ENCODE measurements around the gene SPATA45.

The SPATA45 gene

DNA sequence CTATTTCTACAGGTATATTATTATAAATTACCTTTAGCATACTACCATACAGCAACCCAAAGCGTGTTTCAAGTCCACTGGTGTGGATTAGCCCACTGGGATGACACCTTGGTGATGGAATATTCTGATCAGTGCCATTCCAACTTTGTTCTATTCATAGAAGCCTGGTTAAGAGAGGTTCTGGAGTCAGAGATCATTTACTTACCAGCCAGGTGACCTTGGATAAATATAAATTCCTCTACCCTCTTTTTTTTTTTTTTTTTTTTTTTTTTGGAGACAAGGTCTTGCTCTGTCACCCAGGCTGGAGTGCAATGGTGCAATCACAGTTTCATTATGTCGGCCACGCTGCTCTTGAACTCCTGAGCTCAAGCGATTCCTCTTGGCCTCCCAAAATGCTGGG, at the start of gene SPATA45:
SPATA45 (minus strand) TSS at position 101 of the 400 bp plus-strand sequence. CDS start 11,500 bp downstream, outside the sequence.
- no peak within 1 kb of the TSS for H3K27ac ChIP-seq (ENCODE audit: low read depth, low read length, poor library complexity, severe bottlenecking)
- no peaks in the 10 kb centered on the region for H3K9me2 ChIP-seq (ENCODE audit: low read depth, low read length)
- no peaks in the 10 kb centered on the region for H3K27me3 ChIP-seq (ENCODE audit: insufficient read depth, low read length)
- no peak within 1 kb of the TSS for H3K4me3 ChIP-seq (ENCODE audit: low read depth, low read length, poor library complexity, severe bottlenecking)
- no peaks in the 10 kb centered on the region for H3K9me3 ChIP-seq (ENCODE audit: low read length)
- TF ChIP-seq EZH2 (IDR thresholded peaks at IDR 0.05; ENCODE audit: borderline replicate concordance, low read length): no peak
- TF ChIP-seq, protein P1, sequence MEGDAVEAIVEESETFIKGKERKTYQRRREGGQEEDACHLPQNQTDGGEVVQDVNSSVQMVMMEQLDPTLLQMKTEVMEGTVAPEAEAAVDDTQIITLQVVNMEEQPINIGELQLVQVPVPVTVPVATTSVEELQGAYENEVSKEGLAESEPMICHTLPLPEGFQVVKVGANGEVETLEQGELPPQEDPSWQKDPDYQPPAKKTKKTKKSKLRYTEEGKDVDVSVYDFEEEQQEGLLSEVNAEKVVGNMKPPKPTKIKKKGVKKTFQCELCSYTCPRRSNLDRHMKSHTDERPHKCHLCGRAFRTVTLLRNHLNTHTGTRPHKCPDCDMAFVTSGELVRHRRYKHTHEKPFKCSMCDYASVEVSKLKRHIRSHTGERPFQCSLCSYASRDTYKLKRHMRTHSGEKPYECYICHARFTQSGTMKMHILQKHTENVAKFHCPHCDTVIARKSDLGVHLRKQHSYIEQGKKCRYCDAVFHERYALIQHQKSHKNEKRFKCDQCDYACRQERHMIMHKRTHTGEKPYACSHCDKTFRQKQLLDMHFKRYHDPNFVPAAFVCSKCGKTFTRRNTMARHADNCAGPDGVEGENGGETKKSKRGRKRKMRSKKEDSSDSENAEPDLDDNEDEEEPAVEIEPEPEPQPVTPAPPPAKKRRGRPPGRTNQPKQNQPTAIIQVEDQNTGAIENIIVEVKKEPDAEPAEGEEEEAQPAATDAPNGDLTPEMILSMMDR (IDR thresholded peaks at IDR 0.05; ENCODE audit: low read length): no peak
- no peaks in the 10 kb centered on the region for H3K4me1 ChIP-seq (ENCODE audit: insufficient read depth, low read length, severe bottlenecking)
- no peaks in the 10 kb centered on the region for H4K20me1 ChIP-seq (ENCODE audit: insufficient read depth, low read length)
- H3F3A ChIP-seq (ENCODE audit: insufficient read depth, low read length): no peaks in the 10 kb centered on the region
- H3K79me2 ChIP-seq (ENCODE audit: insufficient read depth, low read length): no peaks in the 10 kb centered on the region
- H3K9ac ChIP-seq (ENCODE audit: low read length): no peak within 1 kb of the TSS
- H3K36me3 ChIP-seq (ENCODE audit: insufficient read depth, low read length): peaks cover 4% of the 10 kb centered on the region; the same call in 1 of the 2 replicates
- no peak within 1 kb of the TSS for H3K4me2 ChIP-seq (ENCODE audit: low read length)
- no peak within 1 kb of the TSS for H2AFZ ChIP-seq (ENCODE audit: low read length)

DNA sequence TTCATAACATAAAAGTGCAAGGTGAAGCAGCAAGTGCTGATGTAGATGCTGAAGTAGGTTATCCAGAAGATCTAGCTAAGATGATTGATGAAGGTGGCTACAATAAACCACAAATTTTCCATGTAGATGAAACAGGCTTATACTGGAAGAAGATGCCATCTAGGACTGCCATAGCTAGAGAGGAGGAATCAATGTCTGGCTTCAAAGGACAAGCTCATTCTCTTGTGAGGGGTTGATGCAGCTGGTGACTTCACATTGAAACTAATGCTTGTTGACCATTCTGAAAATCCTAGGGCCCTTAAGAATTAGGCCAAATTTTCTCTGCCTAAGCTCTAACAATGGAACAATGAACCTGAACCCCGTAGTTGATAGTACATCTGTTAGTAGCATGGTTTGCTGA, 44.7 kb upstream of the SPATA45 start:
- Histone ChIP-seq H3K4me1 (ENCODE audit: insufficient read depth, low read length, severe bottlenecking) (no peaks in the 10 kb centered on the region), H3K79me2 (ENCODE audit: insufficient read depth, low read length) (no peaks in the 10 kb centered on the region), H3K9ac (ENCODE audit: low read length) (no peak overlapping the region), H3F3A (ENCODE audit: insufficient read depth, low read length) (no peaks in the 10 kb centered on the region), H3K4me3 (ENCODE audit: low read depth, low read length, poor library complexity, severe bottlenecking) (no peak overlapping the region), H3K9me2 (ENCODE audit: low read depth, low read length) (no peaks in the 10 kb centered on the region), H3K27me3 (ENCODE audit: insufficient read depth, low read length) (no peaks in the 10 kb centered on the region), H3K36me3 (ENCODE audit: insufficient read depth, low read length) (peaks cover 90% of the 10 kb centered on the region), H3K9me3 (ENCODE audit: low read length) (no peaks in the 10 kb centered on the region), H4K20me1 (ENCODE audit: insufficient read depth, low read length) (no peaks in the 10 kb centered on the region), H2AFZ (ENCODE audit: low read length) (no peak overlapping the region), H3K4me2 (ENCODE audit: low read length) (no peak overlapping the region), H3K27ac (ENCODE audit: low read depth, low read length, poor library complexity, severe bottlenecking) (no peak overlapping the region)
- TF ChIP-seq EZH2 (IDR thresholded peaks at IDR 0.05; ENCODE audit: borderline replicate concordance, low read length): no peak
- TF ChIP-seq, protein P1 (IDR thresholded peaks at IDR 0.05; ENCODE audit: low read length): no peak

DNA sequence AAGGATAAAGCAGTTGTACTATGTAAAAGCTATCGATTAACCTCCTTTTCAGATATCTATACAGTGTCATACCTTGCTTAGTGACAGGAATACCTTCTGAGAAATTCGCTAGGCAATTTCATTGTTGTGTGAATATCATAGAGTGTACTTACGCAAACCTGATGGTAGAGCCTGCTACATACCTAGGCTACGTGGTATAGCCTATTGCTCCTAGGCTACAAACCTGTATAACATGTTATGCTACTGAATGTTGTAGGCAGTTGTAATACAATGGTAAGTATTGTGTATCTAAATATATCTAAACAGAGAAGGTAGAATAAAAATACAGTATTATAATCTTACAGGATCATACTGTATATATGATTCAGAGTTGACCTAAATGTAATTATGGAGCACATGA, 37.1 kb upstream of the SPATA45 start:
- Histone ChIP-seq H3K9me2 (ENCODE audit: low read depth, low read length) (no peaks in the 10 kb centered on the region), H3F3A (ENCODE audit: insufficient read depth, low read length) (no peaks in the 10 kb centered on the region), H3K4me1 (ENCODE audit: insufficient read depth, low read length, severe bottlenecking) (no peaks in the 10 kb centered on the region), H3K4me2 (ENCODE audit: low read length) (no peak overlapping the region), H4K20me1 (ENCODE audit: insufficient read depth, low read length) (no peaks in the 10 kb centered on the region), H3K9me3 (ENCODE audit: low read length) (no peaks in the 10 kb centered on the region), H3K4me3 (ENCODE audit: low read depth, low read length, poor library complexity, severe bottlenecking) (no peak overlapping the region), H3K9ac (ENCODE audit: low read length) (no peak overlapping the region), H3K36me3 (ENCODE audit: insufficient read depth, low read length) (peaks cover 90% of the 10 kb centered on the region), H2AFZ (ENCODE audit: low read length) (no peak overlapping the region), H3K27ac (ENCODE audit: low read depth, low read length, poor library complexity, severe bottlenecking) (no peak overlapping the region), H3K79me2 (ENCODE audit: insufficient read depth, low read length) (no peaks in the 10 kb centered on the region), H3K27me3 (ENCODE audit: insufficient read depth, low read length) (no peaks in the 10 kb centered on the region)
- TF ChIP-seq EZH2 (IDR thresholded peaks at IDR 0.05; ENCODE audit: borderline replicate concordance, low read length): no peak
- TF ChIP-seq, protein P1 (IDR thresholded peaks at IDR 0.05; ENCODE audit: low read length): no peak
